BJ (cell line): ENCODE data around the gene TNRC6B. TPM values are rescaled to one million over a fixed set of nuclear protein-coding genes. Genes with fewer than 3 reads are reported as not detected.

Source experiments
- CTCF ChIA-PET: fragments of 350-600 bp; formaldehyde crosslinking; extraction: SDS; loops from one replicate; lab custom pipeline; 2021; ENCODE audit warnings: antibody characterized with exemption, inconsistent platforms; lab: Yijun Ruan, JAX
- POLR2A ChIA-PET: fragments of 300-600 bp; sonication (Branson Sonifier 250); formaldehyde crosslinking; extraction: SDS; loops from one replicate; lab custom pipeline; 2021; ENCODE audit warnings: antibody characterized with exemption; lab: Charles Lee
- DNase-seq: peaks from one replicate; pipeline ENCODE4 v3.0.0-alpha.2; 2011; ENCODE audit warnings: low read depth
- H3K27me3 ChIP-seq: 2 replicates; pipeline ENCODE4 v1.6.0; 2011; ENCODE audit warnings: low read length; ENCODE audit not compliant: control insufficient read depth, insufficient read depth
- H3K36me3 ChIP-seq: 2 replicates; pipeline ENCODE4 v1.5.1; 2011; ENCODE audit warnings: low read length; ENCODE audit not compliant: control insufficient read depth, insufficient read depth
- H3K4me3 ChIP-seq: 2 replicates; pipeline ENCODE4 v1.5.1; 2011; ENCODE audit warnings: low read depth, mild to moderate bottlenecking, control low read depth, low read length
- polyA plus RNA-seq: library from polyadenylated mRNA; depleted of rRNA; stranded (reverse); fragments of >200 nt; gene quantifications from 2 replicates; pipeline ENCODE4 v1.2.3, GENCODE V29; 2011
- TF ChIP-seq, protein P1 (sequence below): IDR thresholded peaks from 2 replicates; pipeline ENCODE4 v1.5.1; 2011; ENCODE audit warnings: low read depth, mild to moderate bottlenecking, control low read depth, inconsistent platforms, low read length, moderate library complexity; ENCODE audit not compliant: insufficient read depth

TNRC6B gene
- polyA plus RNA-seq, 1 experiment: 8.0 TPM

DNA sequence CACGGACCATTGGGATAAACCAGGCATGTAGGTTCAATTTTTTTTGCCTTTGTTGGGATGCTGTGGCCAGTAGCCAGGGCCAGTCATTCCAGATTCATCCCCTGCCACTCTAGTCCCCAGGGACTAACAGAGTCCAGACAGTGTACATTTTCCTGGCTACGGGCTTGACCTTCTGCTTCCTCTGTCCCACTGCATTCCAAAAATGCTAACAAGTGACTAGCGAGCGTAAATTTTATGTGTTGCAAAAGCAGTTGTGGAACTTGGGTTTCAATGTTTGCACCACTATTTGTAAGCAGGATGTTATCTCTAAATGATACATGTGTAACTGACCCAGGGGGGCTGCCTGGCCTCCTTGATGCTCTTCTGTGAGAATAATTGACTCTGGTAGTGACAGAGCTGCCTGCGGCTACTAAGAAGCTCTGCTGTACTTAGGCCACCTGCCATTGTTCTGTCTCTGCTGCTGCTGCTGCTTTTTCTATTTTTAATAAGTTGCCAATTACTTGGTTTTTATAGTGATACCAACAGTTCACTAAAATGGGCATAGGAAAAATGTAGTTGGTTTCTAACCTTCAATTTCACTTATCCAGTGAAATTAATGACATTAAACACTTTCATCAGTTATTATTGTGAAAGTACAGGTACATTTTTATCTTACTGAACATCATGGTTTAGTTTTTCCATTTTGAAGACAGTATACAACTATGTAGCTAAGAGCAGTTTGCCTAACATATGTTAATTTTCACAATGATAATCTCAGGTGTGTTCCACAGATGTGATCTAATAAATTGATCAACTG, 26.8 kb downstream of the TNRC6B start:
- ChIA-PET CTCF (no interaction called here), POLR2A (no interaction called here)

DNA sequence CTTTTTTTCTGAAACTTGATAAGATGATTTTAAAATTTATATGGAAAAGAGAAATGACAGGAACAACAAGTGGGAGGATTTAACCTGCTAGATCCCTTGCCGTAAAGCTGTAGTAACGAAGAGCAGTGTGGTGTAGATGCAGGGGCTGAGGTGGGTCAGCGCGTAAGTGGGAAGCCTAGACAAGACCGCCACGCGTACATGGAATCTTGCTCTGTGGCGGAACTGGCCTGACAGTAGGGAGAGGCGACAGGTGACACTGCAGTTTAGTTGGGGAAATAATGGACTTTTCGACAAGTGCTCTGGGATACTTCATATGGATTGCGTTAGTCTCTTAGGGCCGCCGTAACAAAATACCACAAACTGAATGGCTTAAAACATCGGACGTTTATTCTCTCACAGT, 28.8 kb downstream of the TNRC6B start:
- POLR2A ChIA-PET: no interaction called here

More for the DNA sequence above, 26.8 kb downstream of the TNRC6B start:
- H3K4me3 ChIP-seq: no peak overlapping the region
- TF ChIP-seq, protein P1, sequence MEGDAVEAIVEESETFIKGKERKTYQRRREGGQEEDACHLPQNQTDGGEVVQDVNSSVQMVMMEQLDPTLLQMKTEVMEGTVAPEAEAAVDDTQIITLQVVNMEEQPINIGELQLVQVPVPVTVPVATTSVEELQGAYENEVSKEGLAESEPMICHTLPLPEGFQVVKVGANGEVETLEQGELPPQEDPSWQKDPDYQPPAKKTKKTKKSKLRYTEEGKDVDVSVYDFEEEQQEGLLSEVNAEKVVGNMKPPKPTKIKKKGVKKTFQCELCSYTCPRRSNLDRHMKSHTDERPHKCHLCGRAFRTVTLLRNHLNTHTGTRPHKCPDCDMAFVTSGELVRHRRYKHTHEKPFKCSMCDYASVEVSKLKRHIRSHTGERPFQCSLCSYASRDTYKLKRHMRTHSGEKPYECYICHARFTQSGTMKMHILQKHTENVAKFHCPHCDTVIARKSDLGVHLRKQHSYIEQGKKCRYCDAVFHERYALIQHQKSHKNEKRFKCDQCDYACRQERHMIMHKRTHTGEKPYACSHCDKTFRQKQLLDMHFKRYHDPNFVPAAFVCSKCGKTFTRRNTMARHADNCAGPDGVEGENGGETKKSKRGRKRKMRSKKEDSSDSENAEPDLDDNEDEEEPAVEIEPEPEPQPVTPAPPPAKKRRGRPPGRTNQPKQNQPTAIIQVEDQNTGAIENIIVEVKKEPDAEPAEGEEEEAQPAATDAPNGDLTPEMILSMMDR: no peak
- no peaks in the 10 kb centered on the region for H3K36me3 ChIP-seq
- DNase-seq: peak; percentile 64
- no peaks in the 10 kb centered on the region for H3K27me3 ChIP-seq

DNA sequence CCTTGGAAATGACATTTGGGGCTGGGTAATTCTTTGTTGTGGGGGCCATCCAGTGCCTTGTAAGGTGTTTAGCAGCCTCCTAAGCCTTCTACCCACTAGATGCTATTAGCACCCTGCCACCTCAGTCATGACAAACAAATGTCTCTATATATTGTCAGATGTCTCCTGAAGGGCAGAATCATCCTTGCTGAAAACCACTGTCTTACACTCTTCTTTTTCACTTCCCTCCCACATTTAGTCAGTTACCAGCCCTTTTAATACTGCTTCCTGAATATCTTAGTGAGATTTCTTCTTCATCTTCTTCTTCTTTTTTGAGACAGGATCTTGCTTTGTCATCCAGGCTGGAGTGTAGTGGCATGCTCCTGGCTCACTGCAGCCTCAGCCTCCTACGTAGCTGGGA, 33.1 kb downstream of the TNRC6B start:
- ChIA-PET POLR2A (no interaction called here), CTCF (no interaction called here)
- no peak for DNase-seq
- no peaks in the 10 kb centered on the region; the same call in 1 of the 2 replicates for H3K36me3 ChIP-seq
- no peak overlapping the region for H3K4me3 ChIP-seq
- H3K27me3 ChIP-seq: no peaks in the 10 kb centered on the region
- TF ChIP-seq, protein P1: no peak

More for the DNA sequence above, 28.8 kb downstream of the TNRC6B start:
- Histone ChIP-seq H3K4me3 (no peak overlapping the region), H3K36me3 (no peaks in the 10 kb centered on the region), H3K27me3 (no peaks in the 10 kb centered on the region)
- no peak for DNase-seq
- TF ChIP-seq, protein P1: no peak
- CTCF ChIA-PET: no interaction called here

DNA sequence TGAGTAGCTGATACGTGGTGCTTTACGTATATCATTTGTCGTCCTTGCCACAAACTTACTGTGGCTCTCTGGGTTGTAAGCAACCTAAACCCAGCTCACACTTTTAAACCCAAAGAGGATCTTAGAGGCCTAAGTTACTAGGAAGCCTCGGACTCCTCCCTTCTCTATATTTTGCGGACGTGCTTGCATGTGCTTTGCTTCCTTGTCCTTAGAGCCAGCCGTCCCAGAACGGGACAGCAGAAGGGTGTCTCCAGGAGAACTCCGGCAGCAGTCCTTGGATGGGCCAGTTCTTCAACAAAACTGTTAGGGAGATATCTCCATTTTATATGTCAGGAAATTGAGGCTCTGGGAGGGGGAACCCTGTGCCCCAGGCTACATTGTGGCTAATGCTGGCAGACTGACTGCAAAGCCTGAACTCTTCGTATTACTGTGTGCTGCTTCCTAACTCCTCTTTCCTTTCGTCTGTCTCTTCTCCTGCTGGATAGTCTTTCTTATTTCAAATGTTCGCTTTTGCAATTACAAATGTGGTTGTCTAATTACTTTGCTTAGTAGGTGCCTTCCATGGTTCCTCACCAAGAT, 33.8 kb downstream of the TNRC6B start:
- DNase-seq: no peak
- ChIA-PET CTCF (interaction anchor here (0.5 to 0.6 kb wide), 2 partner anchors 13 to 164 kb away, joined by 3 read pairs; no protein-coding TSS in a partner anchor), POLR2A (no interaction called here)
- Histone ChIP-seq H3K27me3 (no peaks in the 10 kb centered on the region), H3K36me3 (no peaks in the 10 kb centered on the region; the same call in 1 of the 2 replicates), H3K4me3 (no peak overlapping the region)
- TF ChIP-seq, protein P1: no peak

DNA sequence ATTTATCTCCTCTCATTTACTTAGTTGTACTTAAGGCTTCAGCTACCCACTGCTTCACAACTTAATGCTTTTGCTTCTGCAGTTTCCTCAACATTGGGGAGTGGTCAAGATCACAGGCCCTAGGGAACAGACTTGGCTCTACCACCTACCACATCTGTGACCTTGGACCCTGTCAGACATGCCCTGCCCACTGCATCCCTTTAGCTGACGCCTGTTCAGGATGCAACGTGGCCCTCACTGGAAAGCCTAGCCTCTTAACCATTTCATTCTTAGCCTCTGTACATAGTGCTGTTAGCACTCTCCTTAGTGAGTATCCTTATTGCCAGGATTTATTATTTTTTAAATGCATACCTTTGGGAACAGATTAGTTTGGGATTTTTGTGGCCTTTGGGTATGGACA, 34.4 kb downstream of the TNRC6B start:
- POLR2A ChIA-PET: no interaction called here

More for the DNA sequence above, 34.4 kb downstream of the TNRC6B start:
- CTCF ChIA-PET: interaction anchor here (1.3 kb wide), 1 partner anchor 27 kb away, joined by 3 read pairs; no protein-coding TSS in a partner anchor
- TF ChIP-seq, protein P1: no peak
- DNase-seq: no peak
- Histone ChIP-seq H3K36me3 (no peaks in the 10 kb centered on the region; the same call in 1 of the 2 replicates), H3K27me3 (no peaks in the 10 kb centered on the region), H3K4me3 (no peak overlapping the region)
